ENCODE results near the gene ANK3.
A peak's percentile ranks its signal among the peaks of the same experiment; 100 is the strongest.

Gene ANK3

GRCh38 chr10:60389413-60390025 is at the start of gene ANK3:
Gene ANK3, minus strand, starts transcription at chr10:60389875. Its CDS starts 337 bp downstream, at chr10:60389538.
- no peak for DNase-seq

GRCh38 chr10:60434418-60435046 is 44.9 kb upstream of the ANK3 start:
- peak in 1 of 2 experiments; percentile 8 for DNase-seq

GRCh38 chr10:60433684-60434083 is 44.0 kb upstream of the ANK3 start:
- DNase-seq: no peak

- DNase-seq: no peak
These were observed 41.3 kb upstream of the ANK3 start for GRCh38 chr10:60430836-60431597.

DNA sequence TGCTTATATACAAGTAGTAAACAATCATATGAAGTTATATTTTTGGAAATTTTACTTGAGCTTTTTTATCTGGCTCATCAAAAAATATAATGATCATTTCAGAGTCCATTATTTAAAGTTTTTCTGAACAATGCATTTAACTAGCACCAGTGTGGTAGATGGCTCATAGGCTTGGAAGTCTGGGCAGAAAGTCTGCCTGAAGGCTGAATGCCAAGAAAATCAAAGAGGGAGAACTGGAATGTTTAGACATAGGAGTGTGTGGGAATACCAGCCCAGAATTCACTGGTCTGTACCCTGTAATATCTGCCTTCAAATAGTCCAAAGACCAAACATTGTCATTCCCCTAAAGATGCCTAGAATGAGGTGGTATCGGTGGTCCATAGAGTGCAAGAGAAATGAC is 40.3 kb upstream of the ANK3 start:
- DNase-seq: no peak

DNA sequence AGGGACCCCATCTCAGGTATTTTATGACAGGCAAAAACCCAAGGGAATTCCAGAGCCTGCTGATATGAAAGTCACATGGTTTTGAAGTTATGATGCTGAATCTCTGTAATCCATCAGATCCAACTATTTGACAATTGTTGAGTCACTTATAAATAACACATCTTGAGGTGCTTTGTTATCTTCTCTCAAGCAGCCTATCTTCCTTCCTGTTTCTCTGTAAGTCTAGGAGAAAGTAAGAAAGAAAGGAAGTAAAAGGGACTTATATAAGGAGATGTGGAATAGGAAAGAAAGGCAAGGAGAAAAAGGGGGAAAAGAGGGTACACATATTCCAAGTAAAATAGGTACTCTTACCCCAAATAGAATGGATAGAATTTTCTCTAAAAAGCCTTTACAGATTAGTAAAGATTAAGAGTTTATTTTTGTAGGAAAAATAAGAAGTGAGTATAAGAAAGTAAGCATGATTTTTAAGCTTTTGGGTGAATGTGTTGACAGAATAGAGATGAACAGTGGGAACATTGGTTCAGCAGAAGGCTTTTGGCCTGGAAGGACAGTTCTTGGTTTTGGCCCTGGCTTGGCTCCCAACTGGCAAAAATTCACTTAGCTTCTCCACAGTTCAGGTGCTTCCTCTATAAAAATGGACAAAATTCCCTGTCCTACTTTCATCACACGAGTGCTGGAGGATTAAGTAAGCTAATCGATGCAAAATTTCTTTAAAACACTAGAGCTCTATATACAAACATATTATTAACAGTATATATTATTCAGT is 39.6 kb upstream of the ANK3 start:
- DNase-seq: no peak

GRCh38 chr10:60428387-60428737 is 38.7 kb upstream of the ANK3 start:
- no peak for DNase-seq

DNA sequence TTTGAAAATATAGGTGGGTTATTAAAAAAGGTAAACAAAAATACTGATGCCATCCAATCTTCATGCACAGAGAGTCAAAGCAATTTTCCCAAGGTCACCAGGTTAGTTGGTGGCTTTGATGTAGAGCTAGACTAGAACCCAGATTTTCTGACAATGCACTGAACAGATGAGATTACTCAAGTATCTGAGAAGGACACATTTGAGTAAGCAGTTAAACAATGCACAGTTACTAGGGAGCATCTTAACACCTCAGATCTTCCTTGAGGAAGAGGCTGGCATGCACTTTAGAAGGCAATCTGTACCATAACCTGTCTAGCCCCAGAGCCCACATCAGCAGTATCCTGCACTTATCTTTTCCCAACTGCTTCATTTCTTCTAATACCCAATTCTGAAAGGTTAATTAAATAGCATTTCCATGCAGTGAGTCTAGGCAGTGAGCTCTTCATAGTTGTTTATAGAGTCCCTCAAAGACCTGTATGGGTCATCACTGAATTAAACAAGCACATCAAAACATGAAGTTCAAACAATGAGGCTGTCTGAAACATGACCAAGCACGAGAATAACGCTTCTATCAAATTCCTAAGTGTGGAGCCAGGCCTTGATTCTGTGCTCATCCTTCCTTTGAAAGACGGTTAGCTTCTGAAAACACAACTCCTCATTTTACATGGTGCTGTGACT is 38.2 kb upstream of the ANK3 start:
- no peak for DNase-seq

- no peak for DNase-seq
These were observed 37.5 kb upstream of the ANK3 start for GRCh38 chr10:60427148-60427547.

- DNase-seq: no peak
These were observed 36.8 kb upstream of the ANK3 start for GRCh38 chr10:60426425-60426824.

DNA sequence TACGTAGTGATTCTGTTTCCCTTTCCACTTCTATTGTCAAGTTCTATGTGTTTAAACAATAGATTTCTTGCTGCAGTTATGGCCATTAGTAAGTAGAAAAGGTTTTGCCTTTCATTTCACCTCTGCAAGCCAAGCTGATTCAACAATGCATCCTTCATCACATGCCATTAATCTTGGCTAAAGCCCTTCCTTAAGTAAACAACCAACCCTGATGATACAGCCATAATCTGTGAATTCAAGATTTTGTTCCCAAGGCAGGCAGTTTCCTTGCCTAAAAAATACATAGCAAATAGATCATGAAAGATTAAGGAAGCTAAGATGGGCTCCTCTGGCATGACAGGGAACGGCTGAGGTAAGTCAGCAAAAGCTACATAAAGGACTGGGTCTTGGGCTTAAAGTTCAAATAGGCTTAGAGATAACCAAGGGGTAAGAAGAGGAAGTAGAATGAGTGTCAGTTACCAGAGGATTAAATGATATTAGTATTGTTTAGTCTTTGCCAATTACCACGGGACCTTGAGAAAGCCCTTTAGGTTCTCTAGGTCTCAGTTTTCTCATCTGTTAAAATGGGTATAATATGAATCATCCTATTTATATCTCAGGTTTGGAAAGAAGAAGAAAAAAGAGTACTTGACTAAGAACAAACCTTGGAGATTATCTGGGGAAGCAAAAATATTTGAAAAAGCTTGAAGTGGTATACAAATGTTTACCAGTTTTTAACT is 35.9 kb upstream of the ANK3 start:
- no peak for DNase-seq

DNA sequence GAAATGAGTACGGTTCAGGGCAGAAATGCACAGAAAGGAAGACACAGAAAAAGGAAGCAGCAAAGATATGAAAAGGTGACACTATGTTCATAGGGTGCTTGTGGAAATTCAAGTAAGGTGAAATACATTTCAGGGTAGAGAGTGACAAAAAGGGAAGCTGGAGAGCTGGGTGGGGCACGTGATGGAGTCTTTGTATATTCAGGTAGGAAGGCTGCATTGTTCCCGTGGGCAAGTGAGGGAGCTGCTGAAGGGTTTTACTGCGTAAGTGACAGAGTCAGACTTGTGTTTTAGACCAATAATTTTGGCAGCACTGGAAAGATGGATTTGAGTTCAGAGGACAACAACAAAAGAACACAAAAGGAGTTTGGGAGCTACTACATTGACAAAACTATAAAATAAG is 35.3 kb upstream of the ANK3 start:
- no peak for DNase-seq

GRCh38 chr10:60423920-60424319 is 34.2 kb upstream of the ANK3 start:
- DNase-seq: no peak

DNA sequence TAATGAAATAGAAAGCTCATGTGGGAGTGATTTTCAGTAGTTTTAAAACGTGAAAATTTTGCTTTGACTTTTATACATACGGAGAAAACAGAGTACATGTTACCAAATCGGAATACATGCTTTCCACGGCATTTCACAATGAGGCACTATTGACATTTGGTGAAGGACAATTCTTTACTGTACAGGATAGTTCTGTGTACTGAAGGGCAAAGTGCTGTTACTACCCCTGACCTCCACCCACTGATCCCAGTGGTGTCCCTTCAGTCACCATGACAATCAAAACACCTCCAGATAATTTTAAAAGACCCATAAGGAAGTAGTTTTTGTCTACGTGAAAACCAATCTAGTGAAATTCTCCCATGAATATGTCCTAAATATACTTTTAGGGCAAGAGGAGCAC is 33.1 kb upstream of the ANK3 start:
- no peak for DNase-seq

DNA sequence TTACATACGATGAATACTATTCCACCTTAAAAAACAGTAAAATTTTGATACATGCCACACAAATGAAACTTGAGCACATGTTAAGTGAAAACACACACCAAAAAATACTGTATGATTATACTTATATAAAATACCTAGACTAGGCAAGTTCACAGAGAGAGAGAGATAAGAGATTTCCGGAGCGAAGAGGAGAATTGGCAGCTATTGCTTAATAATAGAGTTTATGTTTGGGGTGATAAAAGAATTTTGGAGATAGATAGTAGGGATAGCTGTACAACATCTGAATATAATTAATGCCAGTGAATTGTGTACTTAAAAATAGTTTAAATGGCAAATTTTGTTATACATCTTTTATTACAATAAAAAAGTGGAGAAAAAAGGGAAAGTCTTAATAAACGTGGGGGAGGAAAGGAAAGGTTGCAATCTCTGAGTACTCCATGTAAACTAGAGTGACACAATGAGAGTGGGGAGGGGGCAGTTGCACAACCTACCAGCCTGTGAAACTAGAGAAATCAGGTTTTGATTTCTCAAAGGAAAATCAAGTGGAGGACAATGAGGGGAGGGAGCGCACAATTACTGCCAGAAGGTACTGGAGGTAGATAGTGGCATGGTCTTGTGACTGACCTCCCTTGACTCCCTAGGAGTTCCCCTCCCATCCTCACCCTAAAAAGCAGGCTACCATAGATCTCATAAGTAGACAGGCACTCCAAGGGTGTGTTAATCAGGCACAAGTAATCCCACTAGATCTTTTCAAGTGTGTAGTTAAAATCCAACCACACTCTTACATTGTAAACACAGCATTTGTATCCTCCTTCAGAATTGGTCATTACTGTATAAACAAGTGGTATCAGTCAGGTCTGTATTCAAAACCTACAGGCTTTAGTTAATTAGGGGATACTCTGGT is 31.6 kb upstream of the ANK3 start:
- no peak for DNase-seq

DNA sequence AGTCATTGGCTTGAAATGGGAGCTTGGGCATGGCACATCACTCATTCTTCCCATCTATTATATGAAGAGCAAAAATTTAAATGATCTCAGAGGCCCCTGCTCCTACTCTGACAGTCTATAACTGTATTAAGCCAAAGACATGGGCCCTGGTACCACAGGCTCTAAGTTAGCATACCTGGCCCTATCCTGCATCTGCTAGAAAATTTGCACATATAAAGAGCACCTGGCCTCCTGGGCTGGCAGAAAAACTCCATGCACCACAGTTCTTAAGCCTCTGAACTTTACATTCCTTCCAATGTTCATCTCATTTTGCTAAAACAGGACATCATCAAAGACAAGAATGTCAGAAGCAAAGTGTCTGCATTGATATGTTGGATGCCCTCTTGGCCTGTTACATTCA is 29.6 kb upstream of the ANK3 start:
- DNase-seq: no peak

DNA sequence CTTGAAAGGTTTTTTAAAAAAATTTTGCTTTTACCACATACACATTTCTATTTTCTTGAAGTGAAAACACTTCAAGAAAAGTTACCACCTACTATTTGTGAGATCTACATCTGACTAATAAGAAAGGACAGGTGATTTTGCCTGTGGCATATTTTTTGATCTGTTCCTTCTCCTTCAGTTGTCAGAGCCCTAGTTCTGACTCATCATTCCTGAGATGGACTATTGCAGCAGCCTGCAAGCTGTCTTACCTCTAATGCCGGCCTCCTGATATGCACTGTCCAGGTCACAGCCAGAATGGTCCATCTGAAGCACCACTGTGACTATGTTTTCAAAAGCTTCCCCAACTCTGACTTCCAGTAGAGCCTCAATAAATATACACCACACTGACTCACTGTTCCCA is 28.2 kb upstream of the ANK3 start:
- no peak for DNase-seq

DNA sequence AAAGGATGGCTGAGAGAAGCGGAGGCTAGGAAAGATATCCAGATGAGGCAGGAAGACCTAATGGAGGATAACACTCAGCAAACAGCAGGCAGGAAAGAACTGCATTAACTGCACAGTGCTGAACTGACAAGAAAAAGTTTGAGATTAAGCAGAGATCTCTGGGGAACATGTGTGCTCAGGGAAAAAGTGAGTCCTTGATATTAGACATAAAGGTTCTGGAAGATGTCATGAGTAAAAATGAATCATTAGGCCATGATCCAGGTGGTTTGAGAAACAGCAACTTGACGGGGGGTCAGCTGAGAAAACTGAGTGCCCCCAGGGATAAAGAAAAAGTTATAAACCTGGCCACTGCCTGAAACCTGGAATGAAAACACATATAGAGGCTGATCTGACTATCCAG is 27.3 kb upstream of the ANK3 start:
- DNase-seq: no peak

GRCh38 chr10:60414877-60415585 is 25.4 kb upstream of the ANK3 start:
- no peak for DNase-seq

GRCh38 chr10:60414111-60414510 is 24.4 kb upstream of the ANK3 start:
- no peak for DNase-seq

All from NCI-H1930 (cell line).